ENCODE measurements around the gene BATF3.

BATF3 gene

DNA sequence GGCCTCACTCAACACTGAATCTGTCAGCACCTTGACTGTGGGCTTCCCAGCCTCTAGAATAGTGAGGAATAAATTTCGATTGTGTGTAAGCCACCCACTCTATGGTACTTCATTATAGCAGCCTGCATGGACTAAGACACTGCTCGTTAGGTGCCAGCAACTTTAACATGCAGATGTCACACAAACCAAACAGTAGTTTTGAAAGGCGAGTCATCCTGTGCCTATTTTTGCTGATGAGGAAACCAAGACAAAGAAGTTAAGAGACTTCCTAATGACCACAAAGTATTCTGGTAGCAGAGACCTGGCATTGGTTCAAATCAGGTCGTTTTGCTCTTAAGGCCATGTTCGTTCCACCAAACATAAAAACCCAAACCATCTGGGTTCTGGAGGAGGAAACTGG is 42.9 kb downstream of the BATF3 start:
- Histone ChIP-seq H3K9ac (ENCODE audit: low read length) (no peak overlapping the region), H4K20me1 (ENCODE audit: insufficient read depth, low read length) (no peaks in the 10 kb centered on the region), H3K4me2 (ENCODE audit: low read length) (no peak overlapping the region), H3K9me3 (ENCODE audit: insufficient read depth, low read length) (no peaks in the 10 kb centered on the region), H3K4me1 (ENCODE audit: low read length) (no peaks in the 10 kb centered on the region), H3K27me3 (ENCODE audit: low read depth, low read length) (no peaks in the 10 kb centered on the region), H2AFZ (ENCODE audit: low read depth, low read length) (no peak overlapping the region), H3K79me2 (ENCODE audit: low read length) (no peaks in the 10 kb centered on the region), H3K36me3 (replicated peaks; ENCODE audit: low read depth, low read length) (no peaks in the 10 kb centered on the region), H3K27ac (ENCODE audit: low read length) (no peak overlapping the region), H3K4me3 (ENCODE audit: low read length) (no peak overlapping the region)
- TF ChIP-seq, protein P1, sequence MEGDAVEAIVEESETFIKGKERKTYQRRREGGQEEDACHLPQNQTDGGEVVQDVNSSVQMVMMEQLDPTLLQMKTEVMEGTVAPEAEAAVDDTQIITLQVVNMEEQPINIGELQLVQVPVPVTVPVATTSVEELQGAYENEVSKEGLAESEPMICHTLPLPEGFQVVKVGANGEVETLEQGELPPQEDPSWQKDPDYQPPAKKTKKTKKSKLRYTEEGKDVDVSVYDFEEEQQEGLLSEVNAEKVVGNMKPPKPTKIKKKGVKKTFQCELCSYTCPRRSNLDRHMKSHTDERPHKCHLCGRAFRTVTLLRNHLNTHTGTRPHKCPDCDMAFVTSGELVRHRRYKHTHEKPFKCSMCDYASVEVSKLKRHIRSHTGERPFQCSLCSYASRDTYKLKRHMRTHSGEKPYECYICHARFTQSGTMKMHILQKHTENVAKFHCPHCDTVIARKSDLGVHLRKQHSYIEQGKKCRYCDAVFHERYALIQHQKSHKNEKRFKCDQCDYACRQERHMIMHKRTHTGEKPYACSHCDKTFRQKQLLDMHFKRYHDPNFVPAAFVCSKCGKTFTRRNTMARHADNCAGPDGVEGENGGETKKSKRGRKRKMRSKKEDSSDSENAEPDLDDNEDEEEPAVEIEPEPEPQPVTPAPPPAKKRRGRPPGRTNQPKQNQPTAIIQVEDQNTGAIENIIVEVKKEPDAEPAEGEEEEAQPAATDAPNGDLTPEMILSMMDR (IDR thresholded peaks at IDR 0.05; ENCODE audit: low read depth, low read length): no peak
- TF ChIP-seq EZH2phosphoT487 (IDR thresholded peaks at IDR 0.05; ENCODE audit: low read depth): no peak

DNA sequence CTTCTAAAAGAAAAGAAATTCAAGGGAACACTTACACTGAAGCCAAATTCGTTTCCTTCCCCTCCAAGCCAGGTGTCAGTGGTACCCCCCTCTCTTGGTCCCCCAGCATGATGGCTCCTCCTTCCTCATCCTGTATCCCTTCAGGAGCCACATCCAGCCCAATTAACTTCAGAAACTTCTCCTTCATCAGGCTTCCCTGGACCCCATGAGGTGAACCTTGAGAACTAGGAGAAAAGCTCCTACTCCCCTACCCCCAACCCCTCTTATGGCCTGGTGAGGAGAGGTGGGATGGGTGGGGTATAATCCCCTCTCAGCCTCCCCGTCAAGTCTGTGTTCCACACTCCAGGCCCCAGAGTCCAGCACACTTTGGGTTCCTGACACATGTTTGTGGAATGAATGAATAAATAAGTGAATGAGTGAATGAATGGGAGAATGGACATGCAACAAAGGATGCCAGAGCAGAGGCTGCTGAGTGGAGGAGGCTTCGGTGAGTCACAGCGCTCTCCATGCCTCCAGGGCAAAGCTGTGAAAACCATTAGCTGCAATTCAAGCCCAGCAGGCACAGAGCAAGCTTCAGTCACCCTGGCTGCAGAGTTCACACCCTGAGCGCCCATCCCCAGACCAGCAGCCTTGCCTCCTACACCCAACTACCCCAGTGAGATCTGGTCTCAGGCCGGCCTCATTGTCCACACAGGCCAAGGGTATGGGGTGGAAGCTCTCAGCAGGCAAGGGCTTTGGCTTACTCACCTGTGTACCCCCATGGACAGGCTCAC is 43.8 kb downstream of the BATF3 start:
- H3K27ac ChIP-seq (ENCODE audit: low read length): no peak overlapping the region

DNA sequence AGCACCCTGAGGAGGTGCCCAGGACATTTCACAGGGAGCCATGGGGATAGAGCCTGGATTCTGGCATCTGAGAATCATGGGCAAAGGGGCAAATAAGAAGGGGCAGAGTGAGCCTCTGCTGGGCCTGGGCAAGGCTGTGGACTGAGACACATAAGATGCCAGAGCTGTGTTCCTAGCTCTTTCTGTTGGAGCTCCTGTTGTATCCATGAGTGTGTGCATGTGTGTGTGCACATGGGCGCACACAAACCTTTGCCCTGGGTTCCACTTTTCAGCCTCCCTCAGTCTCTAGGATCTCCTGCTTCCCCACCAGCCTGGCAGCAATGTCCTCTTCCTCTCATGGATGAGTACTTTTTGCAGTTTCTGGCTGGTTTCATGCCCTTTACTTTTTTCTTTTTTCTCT is 47.0 kb downstream of the BATF3 start:
- Histone ChIP-seq H3K4me1 (ENCODE audit: low read length) (no peaks in the 10 kb centered on the region), H3K4me3 (ENCODE audit: low read length) (no peak overlapping the region), H3K9ac (ENCODE audit: low read length) (no peak overlapping the region), H4K20me1 (ENCODE audit: insufficient read depth, low read length) (no peaks in the 10 kb centered on the region), H3K79me2 (ENCODE audit: low read length) (no peaks in the 10 kb centered on the region), H3K27me3 (ENCODE audit: low read depth, low read length) (no peaks in the 10 kb centered on the region), H2AFZ (ENCODE audit: low read depth, low read length) (no peak overlapping the region), H3K4me2 (ENCODE audit: low read length) (no peak overlapping the region), H3K9me3 (ENCODE audit: insufficient read depth, low read length) (no peaks in the 10 kb centered on the region), H3K27ac (ENCODE audit: low read length) (no peak overlapping the region), H3K36me3 (replicated peaks; ENCODE audit: low read depth, low read length) (no peaks in the 10 kb centered on the region)
- TF ChIP-seq, protein P1 (IDR thresholded peaks at IDR 0.05; ENCODE audit: low read depth, low read length): no peak
- TF ChIP-seq EZH2phosphoT487 (IDR thresholded peaks at IDR 0.05; ENCODE audit: low read depth): no peak

More for the DNA sequence above, 43.8 kb downstream of the BATF3 start:
- H3K4me2 ChIP-seq (ENCODE audit: low read length): no peak overlapping the region
- H3K27me3 ChIP-seq (ENCODE audit: low read depth, low read length): no peaks in the 10 kb centered on the region
- H3K4me3 ChIP-seq (ENCODE audit: low read length): no peak overlapping the region
- H4K20me1 ChIP-seq (ENCODE audit: insufficient read depth, low read length): no peaks in the 10 kb centered on the region
- H3K9me3 ChIP-seq (ENCODE audit: insufficient read depth, low read length): no peaks in the 10 kb centered on the region
- no peak for TF ChIP-seq EZH2phosphoT487 (IDR thresholded peaks at IDR 0.05; ENCODE audit: low read depth)
- TF ChIP-seq, protein P1 (IDR thresholded peaks at IDR 0.05; ENCODE audit: low read depth, low read length): no peak
- no peak overlapping the region for H2AFZ ChIP-seq (ENCODE audit: low read depth, low read length)
- no peaks in the 10 kb centered on the region for H3K36me3 ChIP-seq (replicated peaks; ENCODE audit: low read depth, low read length)
- H3K79me2 ChIP-seq (ENCODE audit: low read length): no peaks in the 10 kb centered on the region
- H3K9ac ChIP-seq (ENCODE audit: low read length): no peak overlapping the region
- H3K4me1 ChIP-seq (ENCODE audit: low read length): no peaks in the 10 kb centered on the region

DNA sequence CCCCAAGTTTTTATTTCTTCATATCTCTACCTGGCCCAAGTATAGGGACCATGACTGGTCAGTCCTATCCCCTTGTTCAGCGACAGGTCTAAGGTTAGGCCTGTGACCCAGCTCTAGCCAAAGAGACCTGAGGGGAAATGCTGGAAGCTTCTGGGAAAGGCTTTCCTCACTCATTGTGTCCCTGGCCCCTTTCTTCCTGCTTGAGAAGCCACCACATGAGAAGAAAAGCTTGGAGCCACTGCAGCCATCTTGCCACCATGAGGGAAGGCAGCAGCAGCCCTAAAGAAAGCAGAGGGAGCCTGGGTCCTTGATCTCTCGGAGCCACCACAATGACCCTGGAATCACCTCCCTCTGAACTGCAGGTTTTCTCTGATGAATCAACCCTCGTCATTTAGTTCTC is 47.7 kb downstream of the BATF3 start:
- TF ChIP-seq, protein P1 (IDR thresholded peaks at IDR 0.05; ENCODE audit: low read depth, low read length): no peak
- no peak for TF ChIP-seq EZH2phosphoT487 (IDR thresholded peaks at IDR 0.05; ENCODE audit: low read depth)
- no peak overlapping the region for H3K27ac ChIP-seq (ENCODE audit: low read length)
- H3K4me1 ChIP-seq (ENCODE audit: low read length): no peaks in the 10 kb centered on the region
- no peaks in the 10 kb centered on the region for H3K79me2 ChIP-seq (ENCODE audit: low read length)
- H3K36me3 ChIP-seq (replicated peaks; ENCODE audit: low read depth, low read length): no peaks in the 10 kb centered on the region
- H3K9me3 ChIP-seq (ENCODE audit: insufficient read depth, low read length): no peaks in the 10 kb centered on the region
- no peaks in the 10 kb centered on the region for H3K27me3 ChIP-seq (ENCODE audit: low read depth, low read length)
- no peaks in the 10 kb centered on the region for H4K20me1 ChIP-seq (ENCODE audit: insufficient read depth, low read length)
- H2AFZ ChIP-seq (ENCODE audit: low read depth, low read length): no peak overlapping the region
- H3K4me2 ChIP-seq (ENCODE audit: low read length): no peak overlapping the region
- H3K4me3 ChIP-seq (ENCODE audit: low read length): no peak overlapping the region
- no peak overlapping the region for H3K9ac ChIP-seq (ENCODE audit: low read length)
